Right ventricle myocardium superior (tissue), 1 donor: ENCODE results near the gene CCNY. TPM values are rescaled to one million over a fixed set of nuclear protein-coding genes. Genes with fewer than 3 reads are reported as not detected.

Source experiments
- ATAC-seq: fragments of 200-7000 bp; cut with Tn5 transposase; one replicate; pipeline ENCODE4 v1.9.1; 2020; ENCODE audit warnings: mild to moderate bottlenecking; ENCODE audit not compliant: poor library complexity
- DNase-seq: peaks from one replicate; pipeline ENCODE4 v3.0.0-alpha.2; 2020
- intact Hi-C: fragments of 100-400 bp; cut with DNase I; formaldehyde crosslinking; loops from one replicate; pipeline ENCODE4 v1.11.2; 2022
- total RNA-seq: library from RNA; stranded (reverse); fragmentation: NEBNext Ultra II Directional; extraction: Animal tissue kit (Norgen Biotek cat#: 25700); gene quantifications from one replicate; pipeline ENCODE4 v1.2.1, GENCODE V29; 2021
- donor health status: DM: no; HTN: yes; CAD: no; lungs with severe emphysema.

Gene CCNY
- total RNA-seq, 1 donor from 2014 or later: 92.7 TPM

DNA sequence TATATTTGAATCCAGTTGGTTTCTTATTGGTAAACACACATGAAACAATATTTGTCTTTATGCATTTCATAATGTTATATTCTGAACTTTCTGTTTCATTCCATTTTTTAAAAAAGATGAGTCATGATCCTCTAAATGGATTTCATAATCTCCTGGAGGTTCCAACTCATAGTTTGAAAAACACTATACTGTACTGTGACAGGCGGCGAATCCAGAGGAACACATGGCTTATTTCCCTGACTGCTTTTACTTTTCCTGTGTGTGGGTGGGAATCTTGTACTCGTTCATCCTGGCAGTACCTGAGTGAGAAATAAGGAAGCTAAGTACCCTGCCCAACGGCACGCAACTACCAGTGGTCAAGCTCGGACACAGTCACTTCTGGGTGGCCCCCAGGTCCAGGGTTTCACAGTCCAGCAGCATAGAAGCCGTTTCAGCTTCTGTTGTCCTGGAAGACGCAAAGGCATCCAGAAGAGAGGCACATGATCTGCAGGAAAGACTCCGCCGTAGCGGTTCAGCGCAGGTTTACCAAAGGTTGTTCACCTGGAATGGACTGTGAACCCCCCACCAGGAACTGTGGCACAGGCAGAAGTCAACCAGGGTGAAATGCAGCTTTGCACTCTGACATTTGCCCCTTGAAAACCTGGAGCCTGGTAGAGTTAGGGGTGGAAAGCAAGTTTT, 117.7 kb downstream of the CCNY start:
- DNase-seq: no peak
- ATAC-seq: peak; percentile 62
- intact Hi-C loops: no loop called here

GRCh38 chr10:35456153-35456720, 119.9 kb downstream of the CCNY start:
- intact Hi-C loops: no loop called here
- no peak for ATAC-seq
- DNase-seq: no peak

GRCh38 chr10:35456784-35457183, 120.5 kb downstream of the CCNY start:
- DNase-seq: no peak
- intact Hi-C loops: no loop called here
- ATAC-seq: no peak

DNA sequence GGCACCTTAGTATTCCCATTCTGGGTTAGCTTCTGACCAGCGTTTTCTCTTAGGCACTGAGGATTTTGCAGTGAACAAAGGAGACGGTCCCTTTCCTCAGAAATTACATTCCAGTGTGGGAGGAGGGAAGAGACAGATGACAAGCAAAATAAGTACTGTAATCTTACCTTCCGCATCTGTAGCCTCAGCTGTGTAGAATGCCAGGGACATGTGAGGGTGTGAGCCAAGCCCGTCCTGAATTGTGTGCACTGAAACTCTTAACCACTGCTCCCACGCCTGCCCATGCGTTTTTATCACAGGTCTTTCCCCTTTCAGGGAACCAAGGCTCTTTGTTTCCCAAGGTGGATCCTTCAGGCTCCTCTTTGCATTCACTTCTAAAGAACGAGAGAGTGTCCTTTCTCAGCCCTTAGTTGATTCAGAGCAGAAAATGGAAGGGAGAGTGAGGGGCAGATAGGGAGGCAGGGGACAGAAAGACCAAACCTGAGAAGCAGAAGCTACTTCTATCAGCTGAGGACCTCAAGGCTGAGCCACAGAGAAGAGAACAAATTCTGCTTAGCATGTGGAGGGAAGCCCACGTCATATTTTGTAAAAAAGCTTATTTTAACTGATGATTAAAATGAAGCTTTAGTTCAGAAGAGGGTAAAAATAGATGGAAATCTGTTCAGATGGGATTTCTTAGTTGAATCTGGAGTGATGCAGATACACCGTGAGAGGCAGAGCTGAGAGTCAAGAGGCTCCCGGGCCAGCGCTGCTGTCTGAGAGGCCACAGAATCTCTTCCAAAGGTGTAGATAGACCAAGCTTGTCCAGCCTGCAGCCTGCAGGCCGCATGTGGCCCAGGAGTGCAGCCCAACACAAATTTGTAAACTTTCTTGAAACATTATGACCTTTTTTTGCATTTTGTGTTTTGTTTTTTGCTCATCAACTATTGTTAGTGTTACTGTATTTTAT, 122.5 kb downstream of the CCNY start:
- ATAC-seq: no peak
- DNase-seq: no peak
- intact Hi-C loops: no loop called here

GRCh38 chr10:35459449-35459847, 123.1 kb downstream of the CCNY start:
- intact Hi-C loops: no loop called here
- ATAC-seq (no peak), DNase-seq (no peak)

GRCh38 chr10:35460852-35461460, 124.6 kb downstream of the CCNY start:
- DNase-seq (no peak), ATAC-seq (no peak)
- intact Hi-C loops: no loop called here

GRCh38 chr10:35462491-35462934, 126.2 kb downstream of the CCNY start:
- ATAC-seq: peak; percentile 61
- intact Hi-C loops: no loop called here

DNA sequence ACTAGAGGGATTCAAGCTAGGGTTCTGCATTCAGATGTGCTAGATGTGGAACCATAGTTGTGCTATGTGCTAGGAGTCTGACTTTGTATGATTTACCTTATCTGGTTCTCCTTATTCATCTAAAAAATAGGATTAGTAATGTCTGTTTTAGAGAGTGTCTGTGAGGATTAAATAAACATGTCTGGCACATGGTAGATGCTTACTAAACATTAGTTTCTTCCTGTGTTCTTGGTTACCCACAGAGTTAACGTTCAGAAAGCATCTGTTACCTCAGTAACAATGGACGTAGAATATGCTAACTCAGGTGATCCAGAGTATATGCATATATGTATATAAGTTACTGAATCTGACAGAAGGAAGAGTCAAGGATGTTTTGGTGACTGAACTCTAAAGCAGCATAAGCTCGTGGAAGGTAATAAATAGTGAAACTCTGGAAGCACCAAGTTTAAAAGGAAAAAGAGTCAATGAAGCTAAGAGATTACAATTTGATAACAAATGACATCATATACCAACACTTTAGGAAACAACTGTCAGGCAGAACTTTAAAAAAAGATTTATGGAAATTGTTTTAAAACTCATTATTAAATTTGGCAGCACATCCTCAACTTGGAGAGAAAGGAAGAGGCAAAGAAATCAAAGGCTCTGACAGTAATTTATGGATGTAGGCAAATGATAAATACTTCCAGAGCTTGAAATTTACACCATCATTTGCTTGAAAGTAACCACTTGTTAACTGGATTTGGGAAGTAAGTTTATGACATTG, 127.0 kb downstream of the CCNY start:
- intact Hi-C loops: no loop called here
- no peak for ATAC-seq

More at GRCh38 chr10:35462491-35462934, 126.2 kb downstream of the CCNY start:
- no peak for DNase-seq

DNA sequence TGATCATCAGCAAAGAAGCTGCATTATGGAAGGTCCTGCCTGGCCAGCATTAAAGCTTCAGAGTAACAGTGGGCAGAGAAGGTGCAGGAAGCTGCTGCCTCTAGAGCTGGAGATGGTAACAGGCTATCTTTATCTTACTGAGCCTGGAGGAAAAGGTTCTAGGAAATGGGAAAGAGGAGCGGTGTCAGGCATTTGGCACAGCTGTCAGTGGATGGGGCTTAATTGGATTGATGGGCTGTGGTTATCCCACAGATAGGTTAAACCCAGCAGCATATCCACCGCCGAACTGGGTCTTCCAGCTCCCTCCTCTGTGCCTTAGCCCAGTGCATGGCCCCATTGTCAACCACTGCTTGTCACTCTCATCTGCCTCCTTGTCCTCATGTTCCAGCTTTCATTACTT, 127.6 kb downstream of the CCNY start:
- intact Hi-C loops: no loop called here
- DNase-seq (no peak), ATAC-seq (no peak)

More for the DNA sequence above, 127.0 kb downstream of the CCNY start:
- DNase-seq: no peak

DNA sequence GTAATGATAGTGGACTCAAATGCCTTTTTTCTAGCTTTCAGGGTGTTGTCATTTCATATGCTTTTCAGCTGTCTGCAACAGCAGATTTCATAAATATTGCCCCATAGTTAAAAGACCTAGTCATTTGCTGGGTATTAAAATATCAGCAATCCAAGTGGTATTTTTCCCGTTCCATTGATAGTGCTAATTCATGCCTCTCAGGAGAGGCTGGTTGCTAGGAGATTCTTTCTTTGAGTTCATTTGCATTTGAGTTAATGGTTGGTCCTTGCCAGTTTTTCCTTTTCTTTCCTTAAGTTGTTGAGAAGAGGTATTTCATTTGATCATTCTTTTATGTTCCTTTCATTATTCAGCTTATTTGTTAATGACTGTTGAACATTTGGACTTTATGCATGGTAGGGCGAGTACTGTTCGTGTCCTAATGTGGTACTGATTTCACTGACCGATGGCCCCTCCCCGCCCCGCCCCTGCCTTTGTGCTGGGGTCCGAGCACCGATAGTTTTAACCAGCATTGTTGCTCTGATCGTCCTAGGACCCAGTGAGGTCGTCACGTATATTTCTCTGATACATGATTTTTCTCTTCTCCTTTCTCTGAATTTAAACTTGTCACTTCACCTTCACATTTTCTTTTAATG, 128.6 kb downstream of the CCNY start:
- DNase-seq: no peak
- ATAC-seq: no peak
- intact Hi-C loops: no loop called here

DNA sequence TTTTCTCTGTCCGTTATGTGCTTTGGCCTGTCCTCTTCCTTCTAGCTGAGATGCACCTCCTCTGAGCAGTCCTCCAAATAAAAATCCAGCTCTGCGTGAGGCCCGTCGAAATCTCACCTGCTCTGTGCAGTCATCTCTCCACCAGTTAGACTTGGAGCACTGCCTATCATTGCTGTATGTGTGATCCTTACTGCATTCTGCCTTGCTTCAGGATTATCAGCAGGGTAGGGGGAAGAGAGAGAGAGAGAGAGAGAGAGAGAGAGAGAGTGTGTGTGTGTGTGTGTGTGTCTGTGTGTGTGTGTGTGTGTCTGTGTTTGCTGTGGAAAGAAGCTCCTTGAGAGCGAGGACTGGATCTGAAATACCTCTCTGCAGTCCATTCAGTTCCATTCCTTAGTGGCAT, 129.4 kb downstream of the CCNY start:
- intact Hi-C loops: no loop called here
- peak; percentile 23 for ATAC-seq
- no peak for DNase-seq

GRCh38 chr10:35466170-35466569, 129.9 kb downstream of the CCNY start:
- no peak for DNase-seq
- intact Hi-C loops: no loop called here
- ATAC-seq: no peak

DNA sequence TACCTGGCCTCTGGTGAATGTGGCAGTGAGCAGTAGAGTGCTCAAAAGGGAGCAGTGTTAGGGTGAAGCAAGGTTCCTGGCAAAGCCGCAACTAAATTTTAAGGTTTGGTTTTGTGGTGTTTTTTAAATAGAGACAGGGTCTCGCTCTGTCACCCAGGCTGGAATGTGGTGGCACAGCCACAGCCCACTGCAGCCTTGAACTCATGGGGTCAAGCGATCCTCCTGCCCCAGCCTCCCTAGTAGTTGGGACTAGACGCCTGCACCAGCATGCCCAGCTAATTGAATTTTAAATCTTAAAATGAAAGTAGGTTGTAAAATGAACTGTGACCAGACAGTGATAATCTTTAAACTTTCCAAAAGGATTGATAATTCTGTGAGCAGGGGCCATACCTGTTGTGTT, 130.4 kb downstream of the CCNY start:
- no peak for DNase-seq
- intact Hi-C loops: no loop called here
- ATAC-seq: no peak

GRCh38 chr10:35467186-35467585, 130.9 kb downstream of the CCNY start:
- DNase-seq: no peak
- intact Hi-C loops: no loop called here
- ATAC-seq: peak; percentile 30

GRCh38 chr10:35470248-35470924, 134.1 kb downstream of the CCNY start:
- intact Hi-C loops: no loop called here
- DNase-seq (peak; percentile 57), ATAC-seq (peak; percentile 87)

GRCh38 chr10:35470925-35471315, 134.6 kb downstream of the CCNY start:
- intact Hi-C loops: no loop called here
- DNase-seq: no peak
- no peak for ATAC-seq

- intact Hi-C loops: no loop called here
- ATAC-seq: peak; percentile 67
Observed at GRCh38 chr10:35471435-35471834, 135.1 kb downstream of the CCNY start.

GRCh38 chr10:35480142-35480541, 143.8 kb downstream of the CCNY start:
- no peak for ATAC-seq
- DNase-seq: no peak
- intact Hi-C loops: no loop called here

More at GRCh38 chr10:35471435-35471834, 135.1 kb downstream of the CCNY start:
- DNase-seq: no peak
